ENCODE data around the gene ACOT8. TPM values are rescaled to one million over a fixed set of nuclear protein-coding genes. Genes with fewer than 3 reads are reported as not detected.

The ACOT8 gene
- total and polyA plus RNA-seq, 4 donors = 24.7 to 34.3 (median 31.9) TPM

- Histone ChIP-seq H3K36me3 (ENCODE audit: control insufficient read depth in 4 of 4, insufficient read depth in 4 of 4, low read length in 4 of 4) (peaks cover 5 to 21% (median 13%) of the 10 kb centered on the region in 4 donors), H3K9me3 (ENCODE audit: control insufficient read depth in 4 of 4, insufficient read depth in 3 of 4, low read length in 3 of 4) (no peaks in the 10 kb centered on the region), H3K4me1 (ENCODE audit: control insufficient read depth in 5 of 5, insufficient read depth in 5 of 5, low read length in 5 of 5) (peaks cover 0 to 21% (median 0%) of the 10 kb centered on the region in 5 donors), H3K9ac (ENCODE audit: insufficient read depth in 1 of 2, low read length in 2 of 2) (no peak overlapping the region), H3K4me3 (no peak overlapping the region), H3K27ac (ENCODE audit: low read depth in 1 of 2, low read length in 1 of 2) (no peak overlapping the region), H3K27me3 (ENCODE audit: control insufficient read depth in 3 of 3, insufficient read depth in 3 of 3, low read length in 2 of 3) (no peaks in the 10 kb centered on the region)
- no peak for ATAC-seq (ENCODE audit: insufficient read depth, low FRiP score)
- TF ChIP-seq CTCF (IDR thresholded peaks at IDR 0.05; ENCODE audit: control extremely low read depth, extremely low read depth) = no peak
- WGBS, 2 donors = 73 to 82% methylated on average over 7 of the region's 7 CpGs
- no peak for DNase-seq
These were observed 43.7 kb downstream of the ACOT8 start for GRCh38 chr20:45813489-45813888.

- H3K36me3 ChIP-seq (ENCODE audit: control insufficient read depth in 4 of 4, insufficient read depth in 4 of 4, low read length in 4 of 4) = peaks cover 5 to 25% (median 14%) of the 10 kb centered on the region in 4 donors
- WGBS, 2 donors = 12% methylated on average over 11 of the region's 11 CpGs
- ATAC-seq (ENCODE audit: insufficient read depth, low FRiP score) = no peak
- no peak for DNase-seq
- no peaks in the 10 kb centered on the region for H3K27me3 ChIP-seq (ENCODE audit: control insufficient read depth in 3 of 3, insufficient read depth in 3 of 3, low read length in 2 of 3)
- TF ChIP-seq CTCF (IDR thresholded peaks at IDR 0.05; ENCODE audit: control extremely low read depth, extremely low read depth) = no peak
- H3K27ac ChIP-seq (ENCODE audit: low read depth in 1 of 2, low read length in 1 of 2) = no peak overlapping the region
- H3K4me1 ChIP-seq (ENCODE audit: control insufficient read depth in 5 of 5, insufficient read depth in 5 of 5, low read length in 5 of 5) = peaks cover 0 to 21% (median 0%) of the 10 kb centered on the region in 5 donors
- H3K4me3 ChIP-seq = no peak overlapping the region
- H3K9me3 ChIP-seq (ENCODE audit: control insufficient read depth in 4 of 4, insufficient read depth in 3 of 4, low read length in 3 of 4) = no peaks in the 10 kb centered on the region
- H3K9ac ChIP-seq (ENCODE audit: insufficient read depth in 1 of 2, low read length in 2 of 2) = no peak overlapping the region
These were observed 44.2 kb downstream of the ACOT8 start for GRCh38 chr20:45813006-45813340.

GRCh38 chr20:45812157-45813005 is 44.8 kb downstream of the ACOT8 start, which contains the start of gene UBE2C:
UBE2C (plus strand) TSS chr20:45812644; CDS start chr20:45812696, 52 bp downstream.
- Histone ChIP-seq H3K9me3 (ENCODE audit: control insufficient read depth in 4 of 4, insufficient read depth in 3 of 4, low read length in 3 of 4) (no peaks in the 10 kb centered on the region), H3K9ac (ENCODE audit: insufficient read depth in 1 of 2, low read length in 2 of 2) (peak within 1 kb of the TSS in 1 of 2 donors; percentile 15), H3K4me3 (peak within 1 kb of the TSS; percentile 57), H3K27ac (ENCODE audit: low read depth in 1 of 2, low read length in 1 of 2) (no peak within 1 kb of the TSS), H3K36me3 (ENCODE audit: control insufficient read depth in 4 of 4, insufficient read depth in 4 of 4, low read length in 4 of 4) (peaks cover 5 to 30% (median 14%) of the 10 kb centered on the region in 4 donors), H3K4me1 (ENCODE audit: control insufficient read depth in 5 of 5, insufficient read depth in 5 of 5, low read length in 5 of 5) (peaks cover 0 to 21% (median 0%) of the 10 kb centered on the region in 5 donors), H3K27me3 (ENCODE audit: control insufficient read depth in 3 of 3, insufficient read depth in 3 of 3, low read length in 2 of 3) (no peaks in the 10 kb centered on the region)
- no peak for TF ChIP-seq CTCF (IDR thresholded peaks at IDR 0.05; ENCODE audit: control extremely low read depth, extremely low read depth)
- 1 to 3% methylated on average over 65 of the region's 65 CpGs for WGBS, 2 donors
- DNase-seq (peak; percentile 98 to 100 (median 100)), ATAC-seq (ENCODE audit: insufficient read depth, low FRiP score) (peak; percentile 99)
